Stimulated activated CD8-positive, alpha-beta memory T cell treated with anti-CD3 and anti-CD28 coated beads, Interleukin-15, amount 100 ng/mL, for 1 hour (primary cell): ENCODE data around the gene UBE2S.

ENCODE experiments used
- DNase-seq: peaks from one replicate; pipeline ENCODE4 v3.0.0-alpha.2; 2020; ENCODE audit warnings: low read depth

Gene UBE2S

GRCh38 chr19:55383279-55384130, 24.1 kb downstream of the UBE2S start:
- no peak for DNase-seq

GRCh38 chr19:55382522-55383054, 25.0 kb downstream of the UBE2S start:
- DNase-seq, result no peak

DNA sequence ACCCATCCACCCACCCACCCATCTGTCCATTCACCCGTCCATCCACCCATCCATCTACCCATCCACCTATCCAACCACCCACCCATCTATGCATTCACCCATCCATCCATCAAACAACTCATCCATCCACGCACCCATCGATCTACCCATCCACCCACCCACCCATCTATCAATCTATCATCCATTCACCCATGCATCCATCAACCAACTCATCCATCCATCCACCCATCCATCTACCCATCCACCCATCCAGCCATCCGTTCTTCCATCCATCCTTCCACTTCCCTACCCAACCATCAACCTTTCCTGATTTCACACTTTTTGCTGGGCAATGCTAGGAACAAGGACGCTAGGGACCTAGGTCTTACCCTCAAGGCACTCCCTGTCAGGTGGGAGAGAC, 25.6 kb downstream of the UBE2S start:
- DNase-seq, result no peak

GRCh38 chr19:55379174-55379573, 28.4 kb downstream of the UBE2S start:
- DNase-seq, result no peak

DNA sequence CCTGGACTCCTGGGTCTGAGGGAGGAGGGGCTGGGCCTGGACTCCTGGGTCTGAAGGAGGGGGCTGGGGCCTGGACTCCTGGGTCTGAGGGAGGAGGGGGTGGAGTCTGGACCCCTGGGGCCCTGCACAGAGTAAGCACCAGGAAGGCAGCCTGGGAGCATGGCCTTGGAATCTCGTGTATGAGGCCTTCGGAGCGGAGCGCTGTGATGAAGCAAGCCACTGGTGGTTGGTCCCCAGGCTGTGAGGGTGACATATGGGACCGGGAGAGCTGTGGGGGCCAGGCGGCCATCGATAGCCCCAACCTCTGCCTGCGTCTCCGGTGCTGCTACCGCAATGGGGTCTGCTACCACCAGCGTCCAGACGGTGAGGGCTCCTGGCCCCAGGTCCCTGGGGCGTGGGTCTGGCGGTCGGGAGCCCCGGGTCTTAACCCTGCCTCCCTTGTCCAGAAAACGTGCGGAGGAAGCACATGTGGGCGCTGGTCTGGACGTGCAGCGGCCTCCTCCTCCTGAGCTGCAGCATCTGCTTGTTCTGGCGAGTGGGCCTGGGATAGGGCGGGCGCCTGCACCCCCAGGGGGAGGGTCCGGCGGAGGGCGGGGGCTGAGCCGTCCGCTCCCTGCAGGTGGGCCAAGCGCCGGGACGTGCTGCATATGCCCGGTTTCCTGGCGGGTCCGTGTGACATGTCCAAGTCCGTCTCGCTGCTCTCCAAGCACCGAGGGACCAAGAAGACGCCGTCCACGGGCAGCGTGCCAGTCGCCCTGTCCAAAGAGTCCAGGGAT, 30.0 kb downstream of the UBE2S start:
- DNase-seq, result no peak

DNA sequence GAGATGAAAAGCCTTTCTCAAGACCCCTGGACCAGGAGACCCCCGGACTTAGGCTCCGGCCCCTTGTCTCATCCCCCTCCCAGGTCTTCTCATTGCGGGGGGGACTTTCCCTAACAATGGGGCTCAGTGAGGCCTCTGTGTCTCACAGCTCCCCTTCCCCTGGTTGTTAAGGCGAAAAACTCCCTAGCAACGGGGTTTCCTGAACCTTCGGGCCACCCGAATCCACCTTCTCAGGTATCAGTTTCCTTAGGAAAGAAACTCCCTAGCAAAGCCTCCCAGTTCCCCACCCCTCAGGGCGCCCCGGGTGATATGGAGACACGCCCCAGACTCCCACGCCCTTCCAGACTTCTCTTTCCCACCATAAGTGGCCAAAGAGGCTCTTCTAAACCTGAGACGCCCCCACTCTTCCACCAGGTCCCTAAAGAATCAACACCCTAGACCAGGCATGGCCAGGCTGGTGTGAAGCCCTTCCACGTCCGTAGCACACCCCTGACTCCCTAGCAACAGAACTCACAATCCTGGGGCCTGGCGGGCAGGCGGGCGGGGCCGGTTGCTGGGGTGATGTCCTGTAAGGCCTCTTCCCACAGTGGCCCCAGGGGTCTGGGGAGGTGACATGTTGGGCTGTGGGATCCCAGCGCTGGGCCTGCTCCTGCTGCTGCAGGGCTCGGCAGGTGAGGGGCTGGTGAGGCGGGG, 31.2 kb downstream of the UBE2S start, which contains the start of gene TMEM190:
Gene TMEM190, plus strand, starts transcription at position 586 of the 693 bp plus-strand sequence. Its CDS starts 28 bp downstream, at position 614.
- no peak for DNase-seq

GRCh38 chr19:55373993-55374757, 33.4 kb downstream of the UBE2S start:
- no peak for DNase-seq

DNA sequence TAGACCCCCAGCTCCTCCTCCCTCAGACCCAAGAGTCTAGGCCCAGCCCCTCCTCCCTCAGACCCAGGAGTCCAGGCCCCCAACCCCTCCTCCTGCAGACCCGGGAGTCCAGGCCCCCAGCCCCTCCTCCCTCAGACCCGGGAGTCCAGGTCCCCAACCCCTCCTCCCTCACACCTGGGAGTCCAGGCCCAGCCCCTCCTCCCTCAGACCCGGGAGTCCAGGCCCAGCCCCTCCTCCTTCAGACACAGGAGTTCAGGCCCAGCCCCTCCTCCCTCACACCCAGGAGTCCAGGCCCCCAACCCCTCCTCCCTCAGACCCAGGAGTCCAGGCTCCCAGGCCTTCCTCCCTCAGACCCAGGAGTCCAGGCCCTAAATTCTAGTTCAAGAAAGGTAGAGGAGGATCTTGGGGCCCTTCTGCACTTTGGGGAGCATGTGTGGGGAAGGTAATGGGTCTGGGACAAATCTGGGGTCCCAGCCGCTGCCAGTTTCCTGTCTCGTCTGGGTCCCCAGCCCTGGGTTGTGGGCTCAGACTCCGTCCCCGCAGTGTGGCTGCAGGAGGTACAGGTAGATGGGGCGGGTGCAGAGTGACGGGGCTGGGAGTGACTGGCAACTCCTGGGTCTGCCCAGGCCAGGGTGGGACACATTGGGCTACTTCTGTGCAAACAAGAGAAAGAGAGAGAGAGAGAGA, 34.1 kb downstream of the UBE2S start:
- DNase-seq, result no peak

DNA sequence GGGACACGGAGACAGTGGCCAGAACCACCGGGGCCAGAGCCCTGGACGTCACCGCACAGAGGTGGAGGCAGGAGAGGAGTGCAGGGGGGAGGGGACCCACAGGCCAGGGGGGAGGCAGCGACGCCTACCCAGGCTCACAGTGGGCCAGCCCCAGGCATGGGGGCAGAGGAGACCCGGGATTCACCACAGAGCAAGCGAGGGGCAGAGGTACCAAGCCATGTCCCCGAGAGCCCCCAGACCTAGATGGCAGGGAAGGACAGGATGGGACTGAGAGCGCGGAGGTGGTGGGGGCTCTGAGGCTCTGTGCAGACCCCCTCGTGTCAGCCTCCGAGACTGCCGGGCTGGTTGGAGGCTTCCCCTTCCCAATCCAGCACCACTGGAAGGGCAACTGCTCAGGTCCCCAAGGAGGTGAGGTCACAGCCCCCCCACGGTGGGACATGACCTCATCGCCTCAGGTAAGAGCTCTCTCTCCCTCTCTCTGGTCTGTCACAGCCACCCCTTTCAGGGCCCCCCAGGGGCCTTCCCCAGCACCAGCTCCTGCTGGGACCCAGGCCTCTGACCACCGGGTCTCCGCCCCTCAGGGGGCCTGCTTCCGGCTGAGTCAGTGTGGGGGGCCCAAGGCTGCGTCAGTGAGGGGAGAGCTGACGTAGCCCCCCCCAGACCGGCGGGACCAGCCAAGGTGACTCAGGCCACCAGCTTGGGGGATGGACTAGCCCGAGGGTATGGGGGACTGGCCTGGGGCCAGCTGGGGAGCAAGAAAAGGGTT, 35.1 kb downstream of the UBE2S start:
- no peak for DNase-seq

DNA sequence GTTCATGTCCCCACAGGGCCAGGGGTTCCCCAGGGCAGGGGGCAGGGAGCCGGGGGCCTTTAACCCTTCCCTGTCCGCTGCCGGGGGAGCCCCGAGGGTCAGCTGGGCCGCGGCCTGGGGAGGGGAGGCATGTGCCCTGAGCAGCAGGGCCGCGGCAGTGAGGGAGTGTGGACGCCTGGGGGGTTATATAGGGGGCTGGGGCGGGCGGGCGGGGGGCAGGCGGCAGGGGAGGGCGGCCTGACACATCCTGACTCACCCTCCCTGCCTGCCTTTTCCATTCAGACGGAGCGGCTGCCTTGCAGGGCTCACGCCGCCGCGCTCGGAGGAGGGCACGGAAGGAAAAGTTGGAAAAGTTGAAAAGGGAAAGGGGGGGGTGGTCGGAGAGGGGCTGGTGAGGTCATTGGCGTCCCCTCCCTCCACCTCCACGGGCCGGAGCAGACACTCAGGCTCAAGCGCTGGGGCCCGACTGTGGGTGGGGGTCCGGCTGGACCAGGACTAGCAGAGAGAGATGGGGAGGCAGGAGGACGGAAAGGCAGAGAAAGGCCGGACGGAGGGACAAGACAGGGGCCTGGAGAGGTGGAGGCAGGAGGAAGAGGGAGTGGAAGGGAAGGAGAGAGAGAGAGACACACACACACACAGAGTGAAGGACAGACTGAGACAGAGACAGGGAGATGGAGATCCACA, 37.1 kb downstream of the UBE2S start, which contains the start of gene IL11:
Gene IL11, minus strand, starts transcription at position 159 of the 684 bp plus-strand sequence. Its CDS starts 153 bp downstream, at position 6.
- DNase-seq, result no peak

GRCh38 chr19:55369653-55370304, 37.8 kb downstream of the UBE2S start:
- no peak for DNase-seq

- DNase-seq, result no peak
Observed at GRCh38 chr19:55368701-55369563, 38.7 kb downstream of the UBE2S start.

DNA sequence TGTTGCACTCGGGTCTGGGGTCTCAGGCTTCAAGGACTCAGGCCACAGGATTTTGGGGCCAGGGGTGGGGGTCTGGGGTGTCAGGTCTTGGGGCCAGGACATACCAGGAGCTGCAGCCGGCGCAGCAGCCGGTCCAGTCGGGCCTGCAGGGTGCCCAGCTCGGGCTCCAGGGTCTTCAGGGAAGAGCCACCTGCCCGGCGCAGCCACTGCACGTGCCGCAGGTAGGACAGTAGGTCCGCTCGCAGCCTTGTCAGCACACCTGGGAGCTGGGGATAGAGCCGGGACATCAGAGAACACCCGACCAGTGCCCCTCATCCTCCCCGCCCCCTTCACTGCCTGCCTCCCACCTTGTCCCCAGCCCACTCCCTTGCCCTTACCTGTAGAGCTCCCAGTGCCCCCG, 39.5 kb downstream of the UBE2S start:
- DNase-seq, result no peak

DNA sequence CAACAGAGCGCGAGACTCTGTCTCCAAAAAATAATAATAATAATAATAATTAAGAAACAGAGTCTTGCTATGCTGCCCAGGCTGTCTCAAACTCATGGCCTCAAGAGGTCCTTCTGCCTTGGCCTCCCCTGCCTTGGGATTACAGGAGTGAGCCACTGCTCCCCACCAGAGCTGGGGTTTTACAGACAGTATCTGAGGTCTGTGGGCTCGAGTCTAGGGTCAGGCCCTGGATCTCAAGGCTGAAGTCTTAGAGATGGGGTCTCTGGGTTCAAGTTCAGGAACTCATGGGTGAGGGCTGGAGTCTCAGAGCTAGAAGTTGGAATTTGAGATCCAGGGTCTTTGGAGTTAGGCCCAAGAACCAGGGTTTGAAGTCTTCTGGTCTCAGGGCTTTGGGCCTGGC, 40.8 kb downstream of the UBE2S start:
- DNase-seq, result no peak

GRCh38 chr19:55365964-55366363, 41.6 kb downstream of the UBE2S start:
- DNase-seq, result no peak

DNA sequence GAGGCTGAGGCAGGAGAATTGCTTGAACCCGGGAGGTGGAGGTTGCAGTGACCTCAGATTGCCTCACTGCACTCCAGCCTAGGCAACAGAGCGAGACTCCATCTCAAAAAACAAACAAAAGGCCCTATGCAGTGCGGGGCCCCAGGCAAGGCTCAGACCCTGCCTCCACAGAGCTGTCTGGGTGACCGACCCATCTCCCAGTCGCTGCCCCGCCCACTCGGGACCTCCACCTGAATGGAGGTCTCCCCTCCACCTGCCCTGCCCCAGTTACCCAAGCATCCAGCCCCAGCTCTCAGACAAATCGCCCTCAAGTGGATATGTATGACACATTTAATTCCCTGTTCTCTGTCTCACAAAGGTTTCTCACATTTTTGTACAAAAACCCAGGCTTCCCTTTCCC, 42.3 kb downstream of the UBE2S start:
- no peak for DNase-seq

DNA sequence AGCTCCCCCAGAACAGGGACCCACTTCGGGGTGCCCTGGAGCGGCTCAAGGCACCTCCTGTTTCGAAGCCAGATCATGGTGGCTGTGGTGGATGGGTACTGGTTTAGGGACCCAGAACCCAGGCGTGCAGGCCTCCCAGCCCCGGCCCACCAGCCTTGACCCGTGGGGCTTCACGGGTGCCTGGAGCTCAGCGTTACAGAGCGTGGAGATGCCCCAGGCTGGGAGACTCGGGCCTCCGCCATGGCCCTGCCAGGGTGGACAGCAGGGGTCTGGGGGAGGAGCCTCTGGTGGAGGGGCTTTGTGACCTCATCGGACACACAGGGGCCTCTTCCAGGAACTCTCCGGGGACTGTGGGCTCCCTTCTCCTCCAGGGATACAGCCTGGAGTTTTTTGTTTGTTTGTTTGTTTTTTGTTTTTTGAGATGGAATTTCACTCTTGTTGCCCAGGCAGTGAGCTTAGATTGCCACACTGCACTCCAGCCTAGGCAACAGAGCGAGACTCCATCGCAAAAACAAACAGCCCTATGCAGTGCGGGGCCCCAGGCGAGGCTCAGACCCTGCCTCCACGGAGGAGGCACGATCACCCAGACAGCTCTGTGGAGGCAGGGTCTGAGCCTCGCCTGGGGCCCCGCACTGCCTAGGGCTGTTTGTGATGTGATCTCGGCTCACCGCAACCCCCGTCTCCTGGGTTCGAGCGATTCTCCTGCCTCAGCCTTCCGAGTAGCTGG, 44.4 kb downstream of the UBE2S start, which contains the start of gene GARIN5B:
Gene GARIN5B, minus strand, starts transcription at position 271 of the 727 bp plus-strand sequence. Its CDS starts 194 bp downstream, at position 77.
- DNase-seq, result no peak
